Brain microvascular endothelial cell (primary cell): ENCODE measurements around the gene ZNF143.
"Not testable (repeated sequence)": the region's sequence is repeated elsewhere in the genome, so short reads cannot be mapped to it uniquely, and the experiment has no call there.

Experiments
- DNase-seq: peaks from one replicate; pipeline ENCODE4 v3.0.0-alpha.2; 2020
- H3K27ac ChIP-seq: fragments of 250-450 bp; sonication (Bioruptor Pico); 2 replicates; pipeline ENCODE4 v1.5.1; 2020; ENCODE audit warnings: mild to moderate bottlenecking, moderate library complexity
- H3K27me3 ChIP-seq: fragments of 250-450 bp; sonication (Bioruptor Pico); replicated peaks from 2 replicates; pipeline ENCODE4 v1.5.1; 2020; ENCODE audit warnings: mild to moderate bottlenecking
- H3K36me3 ChIP-seq: fragments of 250-450 bp; sonication (Bioruptor Pico); replicated peaks from 2 replicates; pipeline ENCODE4 v1.5.1; 2020; ENCODE audit warnings: mild to moderate bottlenecking
- H3K4me3 ChIP-seq: 2 replicates; pipeline ENCODE4 v1.5.1; 2011; ENCODE audit warnings: low read depth, mild to moderate bottlenecking, control low read depth, low read length, moderate library complexity
- CTCF ChIP-seq: IDR thresholded peaks from 2 replicates; pipeline ENCODE4 v1.5.1; 2011; ENCODE audit warnings: low read depth, mild to moderate bottlenecking, moderate library complexity, low read length, control low read depth, inconsistent platforms; ENCODE audit errors: missing control alignments
- in situ Hi-C: cut with HindIII; loops from 2 replicates; pipeline ENCODE4 v1.10.0; 2017; ENCODE audit warnings: low sequenced_read_pairs, low pct_ligation_motif_present

Gene ZNF143

GRCh38 chr11:9535189-9535781 lies 74.5 kb downstream of the ZNF143 start:
- peak; percentile 88 for TF ChIP-seq CTCF
- Histone ChIP-seq H3K27ac (no peak overlapping the region), H3K4me3 (no peak overlapping the region), H3K36me3 (no peaks in the 10 kb centered on the region), H3K27me3 (no peaks in the 10 kb centered on the region)
- DNase-seq: peak; percentile 36
- in situ Hi-C loops: no loop called here

GRCh38 chr11:9538548-9538947 lies 77.7 kb downstream of the ZNF143 start:
- H3K36me3 ChIP-seq: no peaks in the 10 kb centered on the region
- in situ Hi-C loops: no loop called here
- no peak for DNase-seq

DNA sequence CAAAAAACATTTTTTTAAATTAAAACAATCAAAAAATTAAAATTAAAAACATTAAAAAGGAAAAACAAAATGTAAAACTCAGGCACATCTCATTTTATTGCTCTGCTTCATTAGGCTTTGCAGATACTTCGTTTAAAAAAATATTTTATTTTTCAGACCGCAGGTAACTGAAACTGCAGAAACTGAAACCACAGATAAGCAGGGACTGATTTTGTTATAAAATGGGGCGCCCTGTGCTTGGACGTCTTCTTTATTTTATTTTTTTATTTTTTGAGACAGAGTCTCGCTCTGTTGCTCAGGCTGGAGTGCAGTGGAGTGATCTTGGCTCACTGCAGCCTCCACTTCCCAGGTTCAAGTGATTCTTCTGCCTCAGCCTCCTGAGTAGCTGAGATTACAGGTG lies 88.4 kb downstream of the ZNF143 start:
- H3K27me3 ChIP-seq, DNase-seq, H3K36me3 ChIP-seq, H3K27ac ChIP-seq, H3K4me3 ChIP-seq, in situ Hi-C loops: not testable (repeated sequence)

More at GRCh38 chr11:9538548-9538947, 77.7 kb downstream of the ZNF143 start:
- Histone ChIP-seq H3K4me3 (no peak overlapping the region), H3K27ac (no peak overlapping the region), H3K27me3 (no peaks in the 10 kb centered on the region)
- no peak for TF ChIP-seq CTCF

DNA sequence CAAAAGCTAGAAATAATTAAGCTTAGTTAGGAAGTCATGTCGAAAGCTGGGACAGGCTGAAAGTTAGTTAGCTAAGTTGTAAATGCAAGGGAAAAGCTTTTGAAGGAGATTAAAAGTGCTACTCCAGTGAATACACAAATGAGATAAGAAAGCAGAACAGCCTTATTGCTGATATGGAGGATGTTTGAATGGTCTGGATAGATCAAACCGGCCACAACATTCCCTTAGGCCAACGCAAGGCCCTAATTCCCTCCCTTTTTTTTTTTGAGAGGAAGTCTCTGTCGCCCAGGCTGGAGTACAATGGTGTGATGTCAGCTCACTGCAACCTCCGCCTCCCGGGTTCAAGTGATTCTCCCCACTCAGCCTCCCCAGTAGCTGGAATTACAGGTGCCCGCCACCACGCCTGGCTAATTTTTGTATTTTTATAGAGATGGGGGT lies 89.4 kb downstream of the ZNF143 start:
- H3K27me3 ChIP-seq: no peaks in the 10 kb centered on the region
- no peak overlapping the region for H3K4me3 ChIP-seq
- no peak overlapping the region for H3K27ac ChIP-seq
- TF ChIP-seq CTCF: no peak
- no peak for DNase-seq
- no peaks in the 10 kb centered on the region for H3K36me3 ChIP-seq
- in situ Hi-C loops: no loop called here

DNA sequence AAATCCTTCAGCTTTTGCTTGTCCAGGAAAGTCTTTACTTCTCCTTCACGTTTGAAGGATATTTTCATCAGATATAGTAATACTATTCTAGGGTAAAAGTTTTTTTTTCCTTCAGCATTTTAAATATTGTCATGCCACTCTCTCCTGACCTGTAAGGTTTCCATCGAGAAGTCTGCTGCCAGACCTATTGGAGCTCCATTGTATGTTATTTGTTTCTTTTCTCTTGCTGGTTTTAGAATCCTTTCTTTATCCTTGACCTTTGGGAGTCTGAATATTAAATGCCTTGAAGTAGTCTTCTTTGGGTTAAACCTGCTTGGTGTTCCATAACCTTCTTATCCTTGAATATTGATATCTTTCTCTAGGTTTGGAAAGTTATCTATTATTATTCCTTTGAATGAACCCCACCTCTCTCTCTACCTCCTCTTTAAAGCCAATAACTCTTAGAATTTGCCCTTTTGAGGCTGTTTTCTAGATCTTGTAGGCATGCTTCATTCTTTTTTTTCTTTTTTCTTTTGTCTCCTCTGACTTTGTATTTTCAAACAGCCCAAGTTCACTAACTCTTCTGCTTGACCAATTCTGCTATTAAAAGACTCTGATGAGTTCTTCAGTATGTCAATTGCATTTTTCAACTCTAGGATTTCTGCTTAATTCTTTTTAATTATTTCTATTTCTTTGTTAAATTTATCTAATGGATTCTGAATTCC lies 100.6 kb downstream of the ZNF143 start:
- in situ Hi-C loops: no loop called here
- TF ChIP-seq CTCF: no peak
- no peak for DNase-seq
- Histone ChIP-seq H3K4me3 (no peak overlapping the region), H3K27ac (no peak overlapping the region), H3K27me3 (no peaks in the 10 kb centered on the region), H3K36me3 (no peaks in the 10 kb centered on the region)

- Histone ChIP-seq H3K27me3 (no peaks in the 10 kb centered on the region), H3K4me3 (no peak overlapping the region), H3K27ac (no peak overlapping the region), H3K36me3 (no peaks in the 10 kb centered on the region)
- TF ChIP-seq CTCF: no peak
- in situ Hi-C loops: no loop called here
- DNase-seq: no peak
These were observed 101.9 kb downstream of the ZNF143 start for GRCh38 chr11:9562716-9563115.
